Left ventricle myocardium inferior (tissue), 1 donor: ENCODE data around the gene OR10G3. TPM values are rescaled to one million over a fixed set of nuclear protein-coding genes. Genes with fewer than 3 reads are reported as not detected.

ENCODE experiments used
- DNase-seq: peaks from one replicate; pipeline ENCODE4 v3.0.0-alpha.2; 2020
- H3K27ac ChIP-seq: fragments of 200-600 bp; replicated peaks from 2 replicates; pipeline ENCODE4 v1.8.0; 2021
- H3K27me3 ChIP-seq: fragments of 200-600 bp; 2 replicates; pipeline ENCODE4 v1.8.0; 2021; ENCODE audit warnings: low read depth
- H3K36me3 ChIP-seq: fragments of 200-600 bp; 2 replicates; pipeline ENCODE4 v1.8.0; 2021
- H3K4me1 ChIP-seq: fragments of 200-600 bp; 2 replicates; pipeline ENCODE4 v1.8.0; 2021
- H3K4me3 ChIP-seq: fragments of 200-600 bp; 2 replicates; pipeline ENCODE4 v1.8.0; 2021; ENCODE audit warnings: mild to moderate bottlenecking, moderate library complexity
- H3K9me3 ChIP-seq: fragments of 200-600 bp; replicated peaks from 2 replicates; pipeline ENCODE4 v1.8.0; 2021
- CTCF ChIP-seq: fragments of 200-600 bp; IDR thresholded peaks from 2 replicates; pipeline ENCODE4 v1.8.0; 2021; ENCODE audit warnings: antibody characterized with exemption, mild to moderate bottlenecking, borderline replicate concordance
- intact Hi-C: fragments of 100-400 bp; cut with micrococcal nuclease; formaldehyde crosslinking; loops from one replicate; pipeline ENCODE4 v1.11.0; 2022
- total RNA-seq: library from RNA; stranded (reverse); fragmentation: NEBNext Ultra II Directional; extraction: Animal tissue kit (Norgen Biotek cat#: 25700); gene quantifications from one replicate; pipeline ENCODE4 v1.2.1, GENCODE V29; 2021
- donor health status: DM: no; HTN: yes; CAD: no; lungs with severe emphysema.

Gene OR10G3
- total RNA-seq, 1 donor from 2014 or later, result not detected

- Histone ChIP-seq H3K27me3 (no peaks in the 10 kb centered on the region), H3K4me3 (no peak overlapping the region), H3K36me3 (no peaks in the 10 kb centered on the region), H3K9me3 (no peaks in the 10 kb centered on the region), H3K4me1 (peaks cover under 1% of the 10 kb centered on the region), H3K27ac (no peak overlapping the region)
- intact Hi-C loops, result no loop called here
- TF ChIP-seq CTCF, result no peak
- no peak for DNase-seq
Observed at GRCh38 chr14:21520767-21521166, 59.1 kb downstream of the OR10G3 start.

GRCh38 chr14:21518725-21519124, 61.2 kb downstream of the OR10G3 start:
- no peak overlapping the region for H3K27ac ChIP-seq
- TF ChIP-seq CTCF, result no peak
- H3K36me3 ChIP-seq, result no peaks in the 10 kb centered on the region
- no peaks in the 10 kb centered on the region for H3K27me3 ChIP-seq
- intact Hi-C loops, result no loop called here
- DNase-seq, result no peak
- no peak overlapping the region for H3K4me3 ChIP-seq
- no peaks in the 10 kb centered on the region for H3K4me1 ChIP-seq
- H3K9me3 ChIP-seq, result no peaks in the 10 kb centered on the region

Other genes with a start within 250 kb of the OR10G3 start
- gene SUPT16H, start 196.1 kb downstream of the OR10G3 start, total RNA-seq, result 27.5 TPM
- 27.9 TPM for gene CHD8, start 124.0 kb downstream of the OR10G3 start, total RNA-seq
- 15.5 TPM for gene RAB2B, start 103.1 kb downstream of the OR10G3 start, total RNA-seq
- gene TOX4, start 102.9 kb downstream of the OR10G3 start, total RNA-seq, result 84.8 TPM
- gene METTL3, start 68.7 kb downstream of the OR10G3 start, total RNA-seq, result 26.6 TPM
- 3.4 TPM for gene SALL2, start 53.7 kb downstream of the OR10G3 start, total RNA-seq
- gene OR10G2, start 54.9 kb upstream of the OR10G3 start, total RNA-seq, result not detected
- gene OR4E2, start 73.8 kb upstream of the OR10G3 start, total RNA-seq, result not detected
- not detected for gene OR4E1, start 93.7 kb upstream of the OR10G3 start, total RNA-seq